ENCODE data around the gene ABCF1. TPM values are rescaled to one million over a fixed set of nuclear protein-coding genes. Genes with fewer than 3 reads are reported as not detected.

The ABCF1 gene
- total RNA-seq, 1 experiment from 2014 or later = 53.3 TPM

DNA sequence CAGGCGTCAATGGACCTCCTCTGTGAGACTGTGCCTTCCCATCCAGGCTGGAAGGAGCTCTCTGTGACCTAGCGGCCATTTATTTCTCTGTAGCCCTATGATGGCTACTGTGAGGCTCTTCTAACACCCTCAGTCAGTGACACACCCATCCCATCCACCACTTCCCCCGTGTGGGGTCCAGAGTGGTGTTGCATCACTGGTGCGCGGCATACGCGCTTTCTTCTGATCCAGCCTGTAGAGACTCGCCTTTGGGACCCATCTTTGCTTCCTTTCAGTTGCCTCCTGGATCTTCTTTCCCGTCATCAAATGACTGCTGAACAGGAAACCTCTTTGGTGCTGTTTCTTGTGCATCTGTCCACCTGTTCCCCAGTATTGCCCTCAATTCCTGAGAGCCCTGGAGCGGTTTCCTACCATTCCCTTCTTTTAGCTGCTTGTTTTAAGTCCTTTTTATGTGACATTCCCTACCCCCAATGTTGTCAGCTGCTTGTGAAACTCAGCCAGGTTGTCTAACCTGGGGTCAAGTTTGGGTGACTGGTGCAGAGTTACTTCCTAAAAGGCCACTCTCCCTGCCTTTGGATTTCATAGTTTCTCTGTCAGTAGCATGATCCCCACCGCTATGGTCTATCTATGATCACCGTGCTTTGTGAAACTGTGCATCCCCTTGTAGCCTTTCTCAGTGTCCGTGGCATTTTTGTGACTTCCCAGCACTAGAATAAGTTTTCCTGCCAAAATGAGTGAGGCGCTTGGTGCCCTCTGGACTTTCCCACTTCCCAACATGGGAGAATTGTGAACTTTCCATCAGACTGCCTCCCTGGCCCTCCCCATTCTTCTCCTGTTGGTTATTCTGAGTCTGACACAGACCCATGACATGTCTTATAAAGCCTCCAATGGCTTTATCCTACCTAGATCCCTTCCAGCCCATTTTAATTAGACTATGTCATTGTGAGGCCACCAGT lies 8.5 kb upstream of the ABCF1 start:
- H3K79me2 ChIP-seq (ENCODE audit: insufficient read depth, low read length) = peaks cover 25% of the 10 kb centered on the region
- no peak overlapping the region for H3K4me3 ChIP-seq (replicated peaks in 1 of 2; ENCODE audit: low read depth in 1 of 2, low read length in 2 of 2)
- H3K27ac ChIP-seq (ENCODE audit: low read depth, low read length) = no peak overlapping the region
- DNase-seq (ENCODE audit: low read depth, low spot score) (no peak), ATAC-seq (no peak)
- intact Hi-C loops (cut with micrococcal nuclease) = no loop called here
- H2AFZ ChIP-seq (ENCODE audit: low read depth, low read length, poor library complexity, severe bottlenecking) = no peak overlapping the region
- TF ChIP-seq SIN3A (IDR thresholded peaks at IDR 0.05; ENCODE audit: low read depth) (no peak), ZFX (IDR thresholded peaks at IDR 0.05) (no peak), FOSL1 (IDR thresholded peaks at IDR 0.05; ENCODE audit: low read depth) (no peak), ELF1 (IDR thresholded peaks at IDR 0.05; ENCODE audit: borderline replicate concordance, low read depth) (no peak), EZH2 (IDR thresholded peaks at IDR 0.05) (no peak), POLR2AphosphoS5 (IDR thresholded peaks at IDR 0.05; ENCODE audit: low read depth, low read length) (no peak), EZH2phosphoT487 (IDR thresholded peaks at IDR 0.05; ENCODE audit: borderline replicate concordance) (no peak), POLR2A (IDR thresholded peaks at IDR 0.05; ENCODE audit: borderline replicate concordance, extremely low read depth, insufficient read depth, insufficient read length) (no peak), ZNF274 (IDR thresholded peaks at IDR 0.05; ENCODE audit: low read depth, low read length) (no peak), EGR1 (IDR thresholded peaks at IDR 0.05; ENCODE audit: low read depth) (no peak), RAD21 (IDR thresholded peaks at IDR 0.05; ENCODE audit: low read depth) (no peak), SRF (IDR thresholded peaks at IDR 0.05; ENCODE audit: low read depth) (no peak), CBX3 (IDR thresholded peaks at IDR 0.05; ENCODE audit: low read depth) (no peak)
- TF ChIP-seq, protein P1, sequence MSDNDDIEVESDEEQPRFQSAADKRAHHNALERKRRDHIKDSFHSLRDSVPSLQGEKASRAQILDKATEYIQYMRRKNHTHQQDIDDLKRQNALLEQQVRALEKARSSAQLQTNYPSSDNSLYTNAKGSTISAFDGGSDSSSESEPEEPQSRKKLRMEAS (IDR thresholded peaks at IDR 0.05) = no peak
- TF ChIP-seq, protein P2, sequence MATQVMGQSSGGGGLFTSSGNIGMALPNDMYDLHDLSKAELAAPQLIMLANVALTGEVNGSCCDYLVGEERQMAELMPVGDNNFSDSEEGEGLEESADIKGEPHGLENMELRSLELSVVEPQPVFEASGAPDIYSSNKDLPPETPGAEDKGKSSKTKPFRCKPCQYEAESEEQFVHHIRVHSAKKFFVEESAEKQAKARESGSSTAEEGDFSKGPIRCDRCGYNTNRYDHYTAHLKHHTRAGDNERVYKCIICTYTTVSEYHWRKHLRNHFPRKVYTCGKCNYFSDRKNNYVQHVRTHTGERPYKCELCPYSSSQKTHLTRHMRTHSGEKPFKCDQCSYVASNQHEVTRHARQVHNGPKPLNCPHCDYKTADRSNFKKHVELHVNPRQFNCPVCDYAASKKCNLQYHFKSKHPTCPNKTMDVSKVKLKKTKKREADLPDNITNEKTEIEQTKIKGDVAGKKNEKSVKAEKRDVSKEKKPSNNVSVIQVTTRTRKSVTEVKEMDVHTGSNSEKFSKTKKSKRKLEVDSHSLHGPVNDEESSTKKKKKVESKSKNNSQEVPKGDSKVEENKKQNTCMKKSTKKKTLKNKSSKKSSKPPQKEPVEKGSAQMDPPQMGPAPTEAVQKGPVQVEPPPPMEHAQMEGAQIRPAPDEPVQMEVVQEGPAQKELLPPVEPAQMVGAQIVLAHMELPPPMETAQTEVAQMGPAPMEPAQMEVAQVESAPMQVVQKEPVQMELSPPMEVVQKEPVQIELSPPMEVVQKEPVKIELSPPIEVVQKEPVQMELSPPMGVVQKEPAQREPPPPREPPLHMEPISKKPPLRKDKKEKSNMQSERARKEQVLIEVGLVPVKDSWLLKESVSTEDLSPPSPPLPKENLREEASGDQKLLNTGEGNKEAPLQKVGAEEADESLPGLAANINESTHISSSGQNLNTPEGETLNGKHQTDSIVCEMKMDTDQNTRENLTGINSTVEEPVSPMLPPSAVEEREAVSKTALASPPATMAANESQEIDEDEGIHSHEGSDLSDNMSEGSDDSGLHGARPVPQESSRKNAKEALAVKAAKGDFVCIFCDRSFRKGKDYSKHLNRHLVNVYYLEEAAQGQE (IDR thresholded peaks at IDR 0.05; ENCODE audit: low read depth) = no peak
- TF ChIP-seq, protein P3, sequence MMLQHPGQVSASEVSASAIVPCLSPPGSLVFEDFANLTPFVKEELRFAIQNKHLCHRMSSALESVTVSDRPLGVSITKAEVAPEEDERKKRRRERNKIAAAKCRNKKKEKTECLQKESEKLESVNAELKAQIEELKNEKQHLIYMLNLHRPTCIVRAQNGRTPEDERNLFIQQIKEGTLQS (IDR thresholded peaks at IDR 0.05) = no peak
- TF ChIP-seq, protein P4, sequence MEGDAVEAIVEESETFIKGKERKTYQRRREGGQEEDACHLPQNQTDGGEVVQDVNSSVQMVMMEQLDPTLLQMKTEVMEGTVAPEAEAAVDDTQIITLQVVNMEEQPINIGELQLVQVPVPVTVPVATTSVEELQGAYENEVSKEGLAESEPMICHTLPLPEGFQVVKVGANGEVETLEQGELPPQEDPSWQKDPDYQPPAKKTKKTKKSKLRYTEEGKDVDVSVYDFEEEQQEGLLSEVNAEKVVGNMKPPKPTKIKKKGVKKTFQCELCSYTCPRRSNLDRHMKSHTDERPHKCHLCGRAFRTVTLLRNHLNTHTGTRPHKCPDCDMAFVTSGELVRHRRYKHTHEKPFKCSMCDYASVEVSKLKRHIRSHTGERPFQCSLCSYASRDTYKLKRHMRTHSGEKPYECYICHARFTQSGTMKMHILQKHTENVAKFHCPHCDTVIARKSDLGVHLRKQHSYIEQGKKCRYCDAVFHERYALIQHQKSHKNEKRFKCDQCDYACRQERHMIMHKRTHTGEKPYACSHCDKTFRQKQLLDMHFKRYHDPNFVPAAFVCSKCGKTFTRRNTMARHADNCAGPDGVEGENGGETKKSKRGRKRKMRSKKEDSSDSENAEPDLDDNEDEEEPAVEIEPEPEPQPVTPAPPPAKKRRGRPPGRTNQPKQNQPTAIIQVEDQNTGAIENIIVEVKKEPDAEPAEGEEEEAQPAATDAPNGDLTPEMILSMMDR (IDR thresholded peaks at IDR 0.05 in 2 of 3, conservative IDR thresholded peaks at IDR 0.05 in 1 of 3; ENCODE audit: borderline replicate concordance in 1 of 3, insufficient read depth in 1 of 3, low read depth in 2 of 3, low read length in 2 of 3) = no peak
- H3K9me2 ChIP-seq (ENCODE audit: insufficient read depth) = no peaks in the 10 kb centered on the region
- CTCF ChIA-PET = no interaction called here
- no peaks in the 10 kb centered on the region for H3K27me3 ChIP-seq (ENCODE audit: insufficient read depth, low read length)
- RAD21 ChIA-PET (ENCODE audit: low non-redundant PET in 1 of 2, low total read pairs in 2 of 2, uncharacterized antibody in 2 of 2, unreplicated experiment in 2 of 2) = no interaction called here
- H3K4me1 ChIP-seq (ENCODE audit: control insufficient read depth in 1 of 2, insufficient read depth in 2 of 2, low read length in 2 of 2) = peaks cover 7 to 8% of the 10 kb centered on the region in 2 experiments; a peak in 3 of 4 replicates
- POLR2A ChIA-PET = no interaction called here
- TSS peak; percentile 18 for BruUV-seq (replicated peaks)
- H3K9me3 ChIP-seq (ENCODE audit: control insufficient read depth in 1 of 2, insufficient read depth in 1 of 2, low read depth in 1 of 2, low read length in 2 of 2) = no peaks in the 10 kb centered on the region
- H4K20me1 ChIP-seq (ENCODE audit: insufficient read depth) = no peaks in the 10 kb centered on the region
- no peak overlapping the region for H3K9ac ChIP-seq (ENCODE audit: low read length)
- no peak overlapping the region for H3K4me2 ChIP-seq (ENCODE audit: low read length)
- peaks cover 0 to 16% of the 10 kb centered on the region in 2 experiments; a peak in 2 of 4 replicates for H3K36me3 ChIP-seq (ENCODE audit: control insufficient read depth in 1 of 2, insufficient read depth in 2 of 2, low read length in 2 of 2)

Measured in HCT116 (cell line).